ENCODE results near the gene FAM76B. TPM values are rescaled to one million over a fixed set of nuclear protein-coding genes. Genes with fewer than 3 reads are reported as not detected.

The FAM76B gene
- total and polyA plus RNA-seq, 2 of the 13 experiments (the other 11 are each of a cell fraction or from before 2014, with no cell fraction given) = 20.2 to 24.2 TPM

DNA sequence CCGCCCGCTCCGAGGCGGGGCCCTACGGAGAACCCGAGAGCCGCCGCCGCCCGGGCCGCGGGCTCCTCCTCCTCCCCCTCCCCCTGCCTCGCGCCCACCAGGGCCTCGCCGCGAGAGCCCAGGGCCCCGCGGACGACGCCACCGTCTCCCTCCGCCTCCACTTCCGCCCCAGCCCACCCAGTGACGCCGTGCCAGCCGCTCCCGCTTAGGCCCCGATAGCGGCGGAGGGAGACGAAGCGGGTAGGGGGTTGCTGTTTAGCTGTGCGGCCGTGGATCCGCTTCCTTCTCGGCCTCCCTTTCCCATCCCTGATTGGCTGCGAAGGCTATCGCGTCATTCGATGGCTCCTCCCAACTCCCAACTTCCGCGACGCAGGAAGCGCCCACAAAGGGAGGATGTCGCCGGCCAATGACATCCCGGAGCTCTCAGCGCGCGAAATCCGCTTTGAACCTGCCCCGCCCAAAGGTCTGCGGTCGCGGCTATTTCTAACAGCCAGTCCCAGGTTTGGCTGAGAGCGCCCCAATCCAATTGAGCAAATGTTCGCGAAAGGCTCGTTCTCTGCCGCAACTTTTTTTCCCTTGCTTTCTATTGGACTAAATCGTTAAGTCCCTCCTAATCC is at the start of gene FAM76B (continued):
- TF ChIP-seq, protein P1, sequence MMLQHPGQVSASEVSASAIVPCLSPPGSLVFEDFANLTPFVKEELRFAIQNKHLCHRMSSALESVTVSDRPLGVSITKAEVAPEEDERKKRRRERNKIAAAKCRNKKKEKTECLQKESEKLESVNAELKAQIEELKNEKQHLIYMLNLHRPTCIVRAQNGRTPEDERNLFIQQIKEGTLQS (CRISPR knock-in tag; IDR thresholded peaks at IDR 0.05) = peak; percentile 43; the same call in 1 of the 2 replicates
- peak; percentile 97 for TF ChIP-seq ZNF891 (CRISPR knock-in tag; IDR thresholded peaks at IDR 0.05)
- peak; percentile 49; the same call in 1 of the 2 replicates for TF ChIP-seq ZNF136 (CRISPR knock-in tag; IDR thresholded peaks at IDR 0.05; ENCODE audit: low read depth)
- TF ChIP-seq, protein P2, sequence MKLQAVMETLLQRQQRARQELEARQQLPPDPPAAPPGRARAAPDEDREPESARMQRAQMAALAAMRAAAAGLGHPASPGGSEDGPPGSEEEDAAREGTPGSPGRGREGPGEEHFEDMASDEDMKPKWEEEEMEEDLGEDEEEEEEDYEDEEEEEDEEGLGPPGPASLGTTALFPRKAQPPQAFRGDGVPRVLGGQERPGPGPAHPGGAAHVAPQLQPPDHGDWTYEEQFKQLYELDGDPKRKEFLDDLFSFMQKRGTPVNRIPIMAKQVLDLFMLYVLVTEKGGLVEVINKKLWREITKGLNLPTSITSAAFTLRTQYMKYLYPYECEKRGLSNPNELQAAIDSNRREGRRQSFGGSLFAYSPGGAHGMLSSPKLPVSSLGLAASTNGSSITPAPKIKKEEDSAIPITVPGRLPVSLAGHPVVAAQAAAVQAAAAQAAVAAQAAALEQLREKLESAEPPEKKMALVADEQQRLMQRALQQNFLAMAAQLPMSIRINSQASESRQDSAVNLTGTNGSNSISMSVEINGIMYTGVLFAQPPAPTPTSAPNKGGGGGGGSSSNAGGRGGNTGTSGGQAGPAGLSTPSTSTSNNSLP (IDR thresholded peaks at IDR 0.05; ENCODE audit: low read depth, low read length) = 0 out of 2 replicates have a peak, but pooled peaks have one; percentile 23
- no peak for TF ChIP-seq CHCHD3 (CRISPR knock-in tag; IDR thresholded peaks at IDR 0.05)
- no peak for TF ChIP-seq ZFP36L2 (CRISPR knock-in tag; IDR thresholded peaks at IDR 0.05)
- no peak for TF ChIP-seq ZNF577 (CRISPR knock-in tag; IDR thresholded peaks at IDR 0.05; ENCODE audit: borderline replicate concordance, low read depth)
- no peak for TF ChIP-seq SCMH1 (CRISPR knock-in tag; IDR thresholded peaks at IDR 0.05; ENCODE audit: borderline replicate concordance)
- no peak for TF ChIP-seq NBN (conservative IDR thresholded peaks at IDR 0.05)
- TF ChIP-seq, protein P3, sequence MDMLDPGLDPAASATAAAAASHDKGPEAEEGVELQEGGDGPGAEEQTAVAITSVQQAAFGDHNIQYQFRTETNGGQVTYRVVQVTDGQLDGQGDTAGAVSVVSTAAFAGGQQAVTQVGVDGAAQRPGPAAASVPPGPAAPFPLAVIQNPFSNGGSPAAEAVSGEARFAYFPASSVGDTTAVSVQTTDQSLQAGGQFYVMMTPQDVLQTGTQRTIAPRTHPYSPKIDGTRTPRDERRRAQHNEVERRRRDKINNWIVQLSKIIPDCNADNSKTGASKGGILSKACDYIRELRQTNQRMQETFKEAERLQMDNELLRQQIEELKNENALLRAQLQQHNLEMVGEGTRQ (IDR thresholded peaks at IDR 0.05; ENCODE audit: low read depth, low read length) = no peak
- TF ChIP-seq, protein P3 (CRISPR knock-in tag; IDR thresholded peaks at IDR 0.05; ENCODE audit: borderline replicate concordance) = no peak; the same call in 1 of the 2 replicates
- TF ChIP-seq, protein P4, sequence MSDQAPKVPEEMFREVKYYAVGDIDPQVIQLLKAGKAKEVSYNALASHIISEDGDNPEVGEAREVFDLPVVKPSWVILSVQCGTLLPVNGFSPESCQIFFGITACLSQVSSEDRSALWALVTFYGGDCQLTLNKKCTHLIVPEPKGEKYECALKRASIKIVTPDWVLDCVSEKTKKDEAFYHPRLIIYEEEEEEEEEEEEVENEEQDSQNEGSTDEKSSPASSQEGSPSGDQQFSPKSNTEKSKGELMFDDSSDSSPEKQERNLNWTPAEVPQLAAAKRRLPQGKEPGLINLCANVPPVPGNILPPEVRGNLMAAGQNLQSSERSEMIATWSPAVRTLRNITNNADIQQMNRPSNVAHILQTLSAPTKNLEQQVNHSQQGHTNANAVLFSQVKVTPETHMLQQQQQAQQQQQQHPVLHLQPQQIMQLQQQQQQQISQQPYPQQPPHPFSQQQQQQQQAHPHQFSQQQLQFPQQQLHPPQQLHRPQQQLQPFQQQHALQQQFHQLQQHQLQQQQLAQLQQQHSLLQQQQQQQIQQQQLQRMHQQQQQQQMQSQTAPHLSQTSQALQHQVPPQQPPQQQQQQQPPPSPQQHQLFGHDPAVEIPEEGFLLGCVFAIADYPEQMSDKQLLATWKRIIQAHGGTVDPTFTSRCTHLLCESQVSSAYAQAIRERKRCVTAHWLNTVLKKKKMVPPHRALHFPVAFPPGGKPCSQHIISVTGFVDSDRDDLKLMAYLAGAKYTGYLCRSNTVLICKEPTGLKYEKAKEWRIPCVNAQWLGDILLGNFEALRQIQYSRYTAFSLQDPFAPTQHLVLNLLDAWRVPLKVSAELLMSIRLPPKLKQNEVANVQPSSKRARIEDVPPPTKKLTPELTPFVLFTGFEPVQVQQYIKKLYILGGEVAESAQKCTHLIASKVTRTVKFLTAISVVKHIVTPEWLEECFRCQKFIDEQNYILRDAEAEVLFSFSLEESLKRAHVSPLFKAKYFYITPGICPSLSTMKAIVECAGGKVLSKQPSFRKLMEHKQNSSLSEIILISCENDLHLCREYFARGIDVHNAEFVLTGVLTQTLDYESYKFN (CRISPR knock-in tag; conservative IDR thresholded peaks at IDR 0.05) = peak; percentile 57; the same call in 1 of the 2 replicates
- no peak for TF ChIP-seq EZH2 (conservative IDR thresholded peaks at IDR 0.05; ENCODE audit: low read depth, low read length)
- peak; percentile 85 for TF ChIP-seq KMT2A (CRISPR knock-in tag; IDR thresholded peaks at IDR 0.05)
- TF ChIP-seq ZNF432 (CRISPR knock-in tag; IDR thresholded peaks at IDR 0.05; ENCODE audit: borderline replicate concordance) = no peak
- peak; percentile 49; the same call in 1 of the 2 replicates for TF ChIP-seq POLR2G (IDR thresholded peaks at IDR 0.05; ENCODE audit: low read depth, low read length)
- TF ChIP-seq HOXA7 (CRISPR knock-in tag; IDR thresholded peaks at IDR 0.05) = no peak
- TF ChIP-seq NFYB (CRISPR knock-in tag; IDR thresholded peaks at IDR 0.05) = peak; percentile 91
- TF ChIP-seq ZNF296 (CRISPR knock-in tag; conservative IDR thresholded peaks at IDR 0.05) = no peak
- TF ChIP-seq ZNF138 (CRISPR knock-in tag; IDR thresholded peaks at IDR 0.05; ENCODE audit: low read depth) = no peak
- TF ChIP-seq, protein P5, sequence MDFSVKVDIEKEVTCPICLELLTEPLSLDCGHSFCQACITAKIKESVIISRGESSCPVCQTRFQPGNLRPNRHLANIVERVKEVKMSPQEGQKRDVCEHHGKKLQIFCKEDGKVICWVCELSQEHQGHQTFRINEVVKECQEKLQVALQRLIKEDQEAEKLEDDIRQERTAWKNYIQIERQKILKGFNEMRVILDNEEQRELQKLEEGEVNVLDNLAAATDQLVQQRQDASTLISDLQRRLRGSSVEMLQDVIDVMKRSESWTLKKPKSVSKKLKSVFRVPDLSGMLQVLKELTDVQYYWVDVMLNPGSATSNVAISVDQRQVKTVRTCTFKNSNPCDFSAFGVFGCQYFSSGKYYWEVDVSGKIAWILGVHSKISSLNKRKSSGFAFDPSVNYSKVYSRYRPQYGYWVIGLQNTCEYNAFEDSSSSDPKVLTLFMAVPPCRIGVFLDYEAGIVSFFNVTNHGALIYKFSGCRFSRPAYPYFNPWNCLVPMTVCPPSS (IDR thresholded peaks at IDR 0.05) = no peak
- TF ChIP-seq ZNF713 (CRISPR knock-in tag; IDR thresholded peaks at IDR 0.05) = no peak
